CD4-positive, alpha-beta T cell (primary cell): Measurements from ENCODE around the gene PCSK4. TPM values are rescaled to one million over a fixed set of nuclear protein-coding genes. Genes with fewer than 3 reads are reported as not detected.
"Not testable (repeated sequence)": the region's sequence is repeated elsewhere in the genome, so short reads cannot be mapped to it uniquely, and the experiment has no call there.

Source experiments
- ATAC-seq: fragments of 200-7000 bp; cut with Tn5 transposase; one replicate; pipeline ENCODE4 v1.10.0; 2022; ENCODE audit warnings: mild to moderate bottlenecking; ENCODE audit not compliant: poor library complexity
- CTCF ChIA-PET: fragments of 350-600 bp; sonication (Branson Sonifier 250); formaldehyde crosslinking; loops from one replicate; lab custom pipeline; 2021; ENCODE audit warnings: antibody characterized with exemption, inconsistent platforms; lab: Charles Lee
- POLR2A ChIA-PET: fragments of 350-600 bp; sonication (Branson Sonifier 250); formaldehyde crosslinking; loops from one replicate; lab custom pipeline; 2021; ENCODE audit warnings: antibody characterized with exemption, inconsistent platforms; lab: Charles Lee
- DNase-seq, 14 experiments: peaks; one replicate each; pipeline ENCODE4 v3.0.0-alpha.2; 2013 to 2020; ENCODE audit warnings: mixed read lengths in 2 of 14
- H3K27ac ChIP-seq, 2 donors: one replicate each; pipeline versions ENCODE4 v1.5.1 to v1.7.0; 2013; ENCODE audit warnings: low read length in 2 of 2, low read depth in 1 of 2, mild to moderate bottlenecking in 1 of 2
- H3K27me3 ChIP-seq, 2 experiments: 1 replicate in 1 of 2; 2 replicates in 1 of 2; pipeline versions ENCODE4 v1.6.1 to v1.7.0; 2013; ENCODE audit warnings: low read length in 2 of 2, control low read depth in 1 of 2, mild to moderate bottlenecking in 1 of 2, moderate library complexity in 1 of 2; ENCODE audit not compliant: insufficient read depth in 2 of 2, control insufficient read depth in 1 of 2
- H3K36me3 ChIP-seq: one replicate; pipeline ENCODE4 v1.6.1; 2013; ENCODE audit warnings: low read length, control low read depth; ENCODE audit not compliant: insufficient read depth
- H3K4me1 ChIP-seq: one replicate; pipeline ENCODE4 v1.6.1; 2013; ENCODE audit warnings: low read length, control low read depth; ENCODE audit not compliant: insufficient read depth
- H3K4me3 ChIP-seq: one replicate; pipeline ENCODE4 v1.5.1; 2013; ENCODE audit warnings: mild to moderate bottlenecking, low read length, moderate library complexity
- H3K9me3 ChIP-seq, 2 experiments: 1 replicate in 1 of 2; 2 replicates in 1 of 2; pipeline versions ENCODE4 v1.6.1 to v1.7.0; 2013; ENCODE audit warnings: low read length in 2 of 2, mild to moderate bottlenecking in 2 of 2, control low read depth in 1 of 2, moderate library complexity in 1 of 2; ENCODE audit not compliant: control insufficient read depth in 1 of 2, insufficient read depth in 1 of 2
- H3K27ac Mint-ChIP-seq: one replicate; pipeline ENCODE4 v1.8.0; 2020; ENCODE audit warnings: mixed read lengths
- H3K27me3 Mint-ChIP-seq: one replicate; pipeline ENCODE4 v1.8.0; 2021; ENCODE audit warnings: mixed read lengths
- H3K36me3 Mint-ChIP-seq: one replicate; pipeline ENCODE4 v1.8.0; 2021; ENCODE audit warnings: low read depth, mixed read lengths
- H3K4me1 Mint-ChIP-seq: one replicate; pipeline ENCODE4 v1.8.0; 2021; ENCODE audit warnings: low read depth, mixed read lengths
- H3K4me3 Mint-ChIP-seq: one replicate; pipeline ENCODE4 v1.8.0; 2020; ENCODE audit warnings: mild to moderate bottlenecking, mixed read lengths
- H3K9me3 Mint-ChIP-seq: one replicate; pipeline ENCODE4 v1.8.0; 2020; ENCODE audit warnings: mixed read lengths
- intact Hi-C, 2 experiments: fragments of 100-400 bp; cut with DNase I in 1 of 2; cut with micrococcal nuclease in 1 of 2; formaldehyde crosslinking; loops; one replicate each; pipeline versions ENCODE4 v1.15.1 to v1.9.0; 2023 to 2025; cut with DNase I, micrococcal nuclease
- total RNA-seq, 174 experiments: library from RNA in 2 of 174; stranded (reverse) in 2 of 174; gene quantifications; one replicate each; pipeline ENCODE4 v1.2.3 and lab custom pipeline; 2021 to 2026
- TF ChIP-seq, protein P1 (sequence below): fragments of 200-600 bp; IDR thresholded peaks from one replicate; pipeline ENCODE4 v1.8.0; 2022; ENCODE audit warnings: antibody characterized with exemption, mild to moderate bottlenecking

Gene PCSK4
- total RNA-seq, 2 experiments from 2014 or later: 4.2 to 5.2 TPM

DNA sequence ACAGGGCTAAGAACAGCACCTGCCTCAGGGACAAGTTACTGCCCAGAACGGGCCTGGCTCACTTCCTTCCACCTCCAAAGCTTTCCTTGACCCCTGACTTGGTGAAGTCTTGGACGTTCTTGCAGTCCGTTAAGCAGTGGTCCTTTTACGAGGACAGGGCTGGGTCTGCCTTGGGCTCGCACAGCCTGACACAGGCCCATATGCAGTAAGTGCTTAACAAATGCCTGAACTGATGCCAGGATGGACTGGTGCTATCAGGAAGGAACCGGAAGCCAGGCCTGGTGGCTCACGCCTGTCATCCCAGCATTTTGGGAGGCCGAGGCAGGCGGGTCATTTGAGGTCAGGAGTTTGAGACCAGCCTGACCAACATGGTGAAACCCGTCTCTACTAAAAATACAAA lies 31.9 kb upstream of the PCSK4 start:
- CTCF ChIA-PET: no interaction called here
- no peak for ATAC-seq

DNA sequence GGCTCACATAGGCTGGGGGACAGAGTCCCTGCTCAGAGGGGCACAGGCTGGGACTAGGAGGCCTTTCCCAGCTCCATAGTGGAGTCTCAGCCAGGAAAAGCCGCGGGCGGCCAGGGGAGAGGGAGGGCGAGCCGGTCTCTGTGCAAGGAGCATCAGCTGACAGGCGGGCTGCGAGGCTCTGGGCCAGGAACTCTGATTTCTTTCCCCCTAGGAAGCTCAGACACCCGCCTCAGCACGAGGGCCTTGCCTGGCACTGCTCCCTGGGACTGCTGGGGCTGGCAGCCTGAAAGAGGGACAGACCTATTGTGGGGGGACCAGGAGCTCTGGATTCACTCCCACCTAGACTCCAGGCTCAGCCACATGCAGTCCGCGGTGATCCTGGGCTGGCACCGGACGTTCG lies 31.5 kb upstream of the PCSK4 start:
- Mint-ChIP-seq H3K27me3 (peaks cover 32% of the 10 kb centered on the region), H3K36me3 (no peaks in the 10 kb centered on the region), H3K9me3 (no peaks in the 10 kb centered on the region), H3K4me3 (no peak overlapping the region), H3K4me1 (peaks cover 8% of the 10 kb centered on the region), H3K27ac (no peak overlapping the region)
- Histone ChIP-seq H3K4me1 (no peaks in the 10 kb centered on the region), H3K27me3 (peaks cover 26 to 31% of the 10 kb centered on the region in 2 experiments), H3K36me3 (no peaks in the 10 kb centered on the region), H3K9me3 (peaks cover 0 to 29% of the 10 kb centered on the region in 2 experiments), H3K4me3 (no peak overlapping the region), H3K27ac (no peak overlapping the region)
- DNase-seq: no peak
- ATAC-seq: no peak
- ChIA-PET CTCF (no interaction called here), POLR2A (no interaction called here)
- intact Hi-C loops: no loop called here
- TF ChIP-seq, protein P1, sequence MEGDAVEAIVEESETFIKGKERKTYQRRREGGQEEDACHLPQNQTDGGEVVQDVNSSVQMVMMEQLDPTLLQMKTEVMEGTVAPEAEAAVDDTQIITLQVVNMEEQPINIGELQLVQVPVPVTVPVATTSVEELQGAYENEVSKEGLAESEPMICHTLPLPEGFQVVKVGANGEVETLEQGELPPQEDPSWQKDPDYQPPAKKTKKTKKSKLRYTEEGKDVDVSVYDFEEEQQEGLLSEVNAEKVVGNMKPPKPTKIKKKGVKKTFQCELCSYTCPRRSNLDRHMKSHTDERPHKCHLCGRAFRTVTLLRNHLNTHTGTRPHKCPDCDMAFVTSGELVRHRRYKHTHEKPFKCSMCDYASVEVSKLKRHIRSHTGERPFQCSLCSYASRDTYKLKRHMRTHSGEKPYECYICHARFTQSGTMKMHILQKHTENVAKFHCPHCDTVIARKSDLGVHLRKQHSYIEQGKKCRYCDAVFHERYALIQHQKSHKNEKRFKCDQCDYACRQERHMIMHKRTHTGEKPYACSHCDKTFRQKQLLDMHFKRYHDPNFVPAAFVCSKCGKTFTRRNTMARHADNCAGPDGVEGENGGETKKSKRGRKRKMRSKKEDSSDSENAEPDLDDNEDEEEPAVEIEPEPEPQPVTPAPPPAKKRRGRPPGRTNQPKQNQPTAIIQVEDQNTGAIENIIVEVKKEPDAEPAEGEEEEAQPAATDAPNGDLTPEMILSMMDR: no peak

More for the DNA sequence above, 31.9 kb upstream of the PCSK4 start:
- peaks cover 28 to 31% of the 10 kb centered on the region in 2 experiments for H3K27me3 ChIP-seq
- H3K36me3 Mint-ChIP-seq: no peaks in the 10 kb centered on the region
- no peaks in the 10 kb centered on the region for H3K36me3 ChIP-seq
- TF ChIP-seq, protein P1: no peak
- POLR2A ChIA-PET: no interaction called here
- peaks cover 0 to 31% of the 10 kb centered on the region in 2 experiments for H3K9me3 ChIP-seq
- H3K4me3 ChIP-seq: no peak overlapping the region
- H3K9me3 Mint-ChIP-seq: no peaks in the 10 kb centered on the region
- intact Hi-C loops: no loop called here
- H3K27me3 Mint-ChIP-seq: peaks cover 35% of the 10 kb centered on the region
- H3K27ac Mint-ChIP-seq: no peak overlapping the region
- no peak overlapping the region for H3K4me3 Mint-ChIP-seq
- H3K4me1 ChIP-seq: no peaks in the 10 kb centered on the region
- H3K27ac ChIP-seq: no peak overlapping the region
- peaks cover 8% of the 10 kb centered on the region for H3K4me1 Mint-ChIP-seq
- DNase-seq: no peak

DNA sequence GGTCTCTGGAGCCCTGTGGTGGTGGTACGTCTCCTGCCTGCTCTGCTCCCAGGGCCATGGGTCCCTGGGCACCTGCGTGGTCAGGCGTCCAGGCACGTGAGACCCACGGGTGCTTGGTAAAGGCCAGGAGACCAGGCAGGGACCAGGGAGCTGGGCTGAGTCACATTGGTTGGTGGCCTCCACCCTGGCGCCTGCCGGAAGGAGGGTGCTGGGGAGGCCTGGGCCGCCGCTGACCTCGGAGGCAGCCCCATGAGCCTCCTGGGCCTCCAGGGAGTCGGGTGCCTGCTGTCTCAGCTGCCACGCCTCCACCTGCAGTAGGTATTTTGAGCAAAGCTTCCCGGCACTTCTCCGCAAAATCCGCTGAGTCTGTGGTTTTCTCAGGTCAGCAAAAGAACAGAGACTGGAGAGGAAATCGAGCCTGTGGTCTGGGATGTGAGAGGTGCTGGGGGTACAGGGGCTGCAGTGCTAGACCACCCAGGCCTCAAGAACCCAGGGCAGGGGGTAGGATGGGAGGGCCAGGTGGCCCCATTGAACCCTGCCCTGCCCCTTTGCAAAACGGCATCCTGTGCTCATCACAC lies 30.1 kb upstream of the PCSK4 start:
- H3K36me3 Mint-ChIP-seq: no peaks in the 10 kb centered on the region
- H3K27ac Mint-ChIP-seq: no peak overlapping the region
- TF ChIP-seq, protein P1: no peak
- ATAC-seq (no peak), DNase-seq (no peak)
- peaks cover 0 to 27% of the 10 kb centered on the region in 2 experiments for H3K9me3 ChIP-seq
- intact Hi-C loops: no loop called here
- POLR2A ChIA-PET: no interaction called here
- no peaks in the 10 kb centered on the region for H3K9me3 Mint-ChIP-seq
- peaks cover 8% of the 10 kb centered on the region for H3K4me1 Mint-ChIP-seq
- H3K27me3 ChIP-seq: peaks cover 15 to 18% of the 10 kb centered on the region in 2 experiments
- CTCF ChIA-PET: no interaction called here
- peaks cover 21% of the 10 kb centered on the region for H3K27me3 Mint-ChIP-seq
- H3K4me3 ChIP-seq: no peak overlapping the region
- H3K4me3 Mint-ChIP-seq: no peak overlapping the region
- no peaks in the 10 kb centered on the region for H3K36me3 ChIP-seq
- H3K4me1 ChIP-seq: no peaks in the 10 kb centered on the region
- no peak overlapping the region for H3K27ac ChIP-seq

DNA sequence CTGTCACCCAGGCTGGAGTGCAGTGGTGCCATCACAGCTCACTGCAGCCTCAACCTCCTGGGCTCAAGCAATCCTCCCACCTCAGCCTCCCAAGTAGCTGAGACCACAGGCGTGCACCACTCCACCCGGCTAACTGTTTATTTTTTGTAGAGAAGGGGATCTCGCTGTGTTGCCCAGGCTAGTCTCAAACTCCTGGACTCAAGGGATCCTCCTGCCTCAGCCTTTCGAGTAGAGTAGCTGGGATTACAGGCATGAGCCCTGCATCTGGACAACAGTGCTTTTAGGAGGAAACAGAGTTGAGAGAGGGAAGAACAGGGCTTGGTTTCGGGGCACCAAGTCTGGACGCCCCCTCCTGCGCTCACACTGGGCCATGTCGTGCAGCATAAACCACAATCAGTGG lies 29.7 kb upstream of the PCSK4 start:
- H3K4me1 Mint-ChIP-seq, H3K27ac ChIP-seq, H3K4me3 Mint-ChIP-seq, H3K9me3 Mint-ChIP-seq, CTCF ChIA-PET, H3K27ac Mint-ChIP-seq, H3K36me3 Mint-ChIP-seq, POLR2A ChIA-PET, H3K36me3 ChIP-seq, H3K4me1 ChIP-seq, intact Hi-C loops, ATAC-seq, DNase-seq, H3K4me3 ChIP-seq: not testable (repeated sequence)
- H3K27me3 ChIP-seq: peaks cover 10 to 13% of the 10 kb centered on the region in 2 experiments
- H3K9me3 ChIP-seq: peaks cover 0 to 22% of the 10 kb centered on the region in 2 experiments
- H3K27me3 Mint-ChIP-seq: peaks cover 17% of the 10 kb centered on the region
